HG02610 (cell line): ENCODE results near the gene PTPN11.
"Not testable (repeated sequence)": the region's sequence is repeated elsewhere in the genome, so short reads cannot be mapped to it uniquely, and the experiment has no call there.

Experiments used
- ATAC-seq: cut with Tn5 transposase; IDR thresholded peaks from one replicate; pipeline ENCODE4 v1.9.1; 2021; ENCODE audit warnings: mild to moderate bottlenecking, moderate library complexity; ENCODE audit not compliant: unreplicated experiment

The PTPN11 gene

GRCh38 chr12:112447106-112447505 is 28.4 kb downstream of the PTPN11 start:
- ATAC-seq: no peak

- not testable (repeated sequence) for ATAC-seq
Observed at GRCh38 chr12:112448165-112448564, 29.4 kb downstream of the PTPN11 start.

GRCh38 chr12:112450725-112451124 is 32.0 kb downstream of the PTPN11 start:
- ATAC-seq: no peak

- no peak for ATAC-seq
Observed at GRCh38 chr12:112456029-112456428, 37.3 kb downstream of the PTPN11 start.

- not testable (repeated sequence) for ATAC-seq
Observed at GRCh38 chr12:112457142-112457541, 38.4 kb downstream of the PTPN11 start.

GRCh38 chr12:112458330-112458729 is 39.6 kb downstream of the PTPN11 start:
- ATAC-seq: no peak

GRCh38 chr12:112458751-112459150 is 40.0 kb downstream of the PTPN11 start:
- no peak for ATAC-seq

- no peak for ATAC-seq
Observed at GRCh38 chr12:112463478-112463877, 44.7 kb downstream of the PTPN11 start.

GRCh38 chr12:112464605-112465004 is 45.9 kb downstream of the PTPN11 start:
- no peak for ATAC-seq

- ATAC-seq: no peak
Observed at GRCh38 chr12:112466011-112466422, 47.3 kb downstream of the PTPN11 start.

GRCh38 chr12:112466835-112467234 is 48.1 kb downstream of the PTPN11 start:
- ATAC-seq: no peak

- no peak for ATAC-seq
Observed at GRCh38 chr12:112468046-112468445, 49.3 kb downstream of the PTPN11 start.

GRCh38 chr12:112473056-112473455 is 54.3 kb downstream of the PTPN11 start:
- ATAC-seq: no peak

- no peak for ATAC-seq
Observed at GRCh38 chr12:112479413-112479812, 60.7 kb downstream of the PTPN11 start.

GRCh38 chr12:112480931-112481330 is 62.2 kb downstream of the PTPN11 start:
- no peak for ATAC-seq

- ATAC-seq: no peak
Observed at GRCh38 chr12:112482733-112483132, 64.0 kb downstream of the PTPN11 start.

GRCh38 chr12:112486361-112486760 is 67.6 kb downstream of the PTPN11 start:
- no peak for ATAC-seq

- no peak for ATAC-seq
Observed at GRCh38 chr12:112488257-112488876, 69.6 kb downstream of the PTPN11 start.

GRCh38 chr12:112489456-112489855 is 70.7 kb downstream of the PTPN11 start:
- ATAC-seq: no peak

- ATAC-seq: peak; percentile 95
Observed at GRCh38 chr12:112496496-112496895, 77.7 kb downstream of the PTPN11 start.

- ATAC-seq: no peak
Observed at GRCh38 chr12:112498580-112498979, 79.8 kb downstream of the PTPN11 start.

- ATAC-seq: no peak
Observed at GRCh38 chr12:112503512-112503911, 84.8 kb downstream of the PTPN11 start.

GRCh38 chr12:112506513-112507166 is 87.9 kb downstream of the PTPN11 start:
- ATAC-seq: no peak
